ENCODE data around the gene ANKMY1. TPM values are rescaled to one million over a fixed set of nuclear protein-coding genes. Genes with fewer than 3 reads are reported as not detected.

ANKMY1 gene
- total RNA-seq, 1 donor from 2014 or later: 28.5 TPM

GRCh38 chr2:240460781-240461431, 96.9 kb downstream of the ANKMY1 start:
- no peaks in the 10 kb centered on the region for H3K9me3 Mint-ChIP-seq (ENCODE audit: unreplicated experiment)
- DNase-seq (ENCODE audit: extremely low spot score, unreplicated experiment): no peak

DNA sequence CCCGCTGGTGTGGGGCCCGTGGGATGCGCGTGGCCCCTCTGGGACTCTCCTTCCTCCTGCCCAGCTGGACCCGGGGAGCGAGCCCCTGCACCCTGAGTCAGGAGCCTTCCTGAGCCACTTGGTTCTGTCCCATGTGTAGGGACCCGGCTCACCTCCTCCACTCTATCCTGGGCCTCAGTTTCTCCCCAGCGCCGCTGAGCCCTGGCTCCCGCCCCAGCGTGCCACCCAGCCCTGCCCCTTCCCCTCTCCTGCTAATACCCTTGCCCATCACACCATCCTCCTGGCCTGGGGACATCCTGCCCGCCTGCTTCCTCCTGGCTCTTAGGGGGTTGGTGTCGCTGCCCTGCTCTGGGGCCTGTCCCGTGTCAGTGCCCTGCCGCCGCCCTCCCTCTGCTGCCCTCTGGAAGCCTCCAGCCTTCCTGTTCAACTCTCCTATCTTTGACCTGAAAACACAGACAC, 97.5 kb downstream of the ANKMY1 start:
- Mint-ChIP-seq H3K9me3 (ENCODE audit: unreplicated experiment) (no peaks in the 10 kb centered on the region), H3K27ac (ENCODE audit: unreplicated experiment) (no peak overlapping the region), H3K36me3 (ENCODE audit: unreplicated experiment) (no peaks in the 10 kb centered on the region), H3K27me3 (ENCODE audit: unreplicated experiment) (no peaks in the 10 kb centered on the region), H3K4me1 (ENCODE audit: unreplicated experiment) (peaks cover 17% of the 10 kb centered on the region), H3K4me3 (ENCODE audit: unreplicated experiment) (no peak overlapping the region)
- no peak for DNase-seq (ENCODE audit: extremely low spot score, unreplicated experiment)
- TF ChIP-seq, protein P1, sequence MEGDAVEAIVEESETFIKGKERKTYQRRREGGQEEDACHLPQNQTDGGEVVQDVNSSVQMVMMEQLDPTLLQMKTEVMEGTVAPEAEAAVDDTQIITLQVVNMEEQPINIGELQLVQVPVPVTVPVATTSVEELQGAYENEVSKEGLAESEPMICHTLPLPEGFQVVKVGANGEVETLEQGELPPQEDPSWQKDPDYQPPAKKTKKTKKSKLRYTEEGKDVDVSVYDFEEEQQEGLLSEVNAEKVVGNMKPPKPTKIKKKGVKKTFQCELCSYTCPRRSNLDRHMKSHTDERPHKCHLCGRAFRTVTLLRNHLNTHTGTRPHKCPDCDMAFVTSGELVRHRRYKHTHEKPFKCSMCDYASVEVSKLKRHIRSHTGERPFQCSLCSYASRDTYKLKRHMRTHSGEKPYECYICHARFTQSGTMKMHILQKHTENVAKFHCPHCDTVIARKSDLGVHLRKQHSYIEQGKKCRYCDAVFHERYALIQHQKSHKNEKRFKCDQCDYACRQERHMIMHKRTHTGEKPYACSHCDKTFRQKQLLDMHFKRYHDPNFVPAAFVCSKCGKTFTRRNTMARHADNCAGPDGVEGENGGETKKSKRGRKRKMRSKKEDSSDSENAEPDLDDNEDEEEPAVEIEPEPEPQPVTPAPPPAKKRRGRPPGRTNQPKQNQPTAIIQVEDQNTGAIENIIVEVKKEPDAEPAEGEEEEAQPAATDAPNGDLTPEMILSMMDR (IDR thresholded peaks at IDR 0.05): no peak

More at GRCh38 chr2:240460781-240461431, 96.9 kb downstream of the ANKMY1 start:
- H3K36me3 Mint-ChIP-seq (ENCODE audit: unreplicated experiment): no peaks in the 10 kb centered on the region
- H3K27me3 Mint-ChIP-seq (ENCODE audit: unreplicated experiment): no peaks in the 10 kb centered on the region
- TF ChIP-seq, protein P1 (IDR thresholded peaks at IDR 0.05): no peak
- H3K4me1 Mint-ChIP-seq (ENCODE audit: unreplicated experiment): peaks cover 13% of the 10 kb centered on the region
- H3K4me3 Mint-ChIP-seq (ENCODE audit: unreplicated experiment): no peak overlapping the region
- H3K27ac Mint-ChIP-seq (ENCODE audit: unreplicated experiment): no peak overlapping the region

DNA sequence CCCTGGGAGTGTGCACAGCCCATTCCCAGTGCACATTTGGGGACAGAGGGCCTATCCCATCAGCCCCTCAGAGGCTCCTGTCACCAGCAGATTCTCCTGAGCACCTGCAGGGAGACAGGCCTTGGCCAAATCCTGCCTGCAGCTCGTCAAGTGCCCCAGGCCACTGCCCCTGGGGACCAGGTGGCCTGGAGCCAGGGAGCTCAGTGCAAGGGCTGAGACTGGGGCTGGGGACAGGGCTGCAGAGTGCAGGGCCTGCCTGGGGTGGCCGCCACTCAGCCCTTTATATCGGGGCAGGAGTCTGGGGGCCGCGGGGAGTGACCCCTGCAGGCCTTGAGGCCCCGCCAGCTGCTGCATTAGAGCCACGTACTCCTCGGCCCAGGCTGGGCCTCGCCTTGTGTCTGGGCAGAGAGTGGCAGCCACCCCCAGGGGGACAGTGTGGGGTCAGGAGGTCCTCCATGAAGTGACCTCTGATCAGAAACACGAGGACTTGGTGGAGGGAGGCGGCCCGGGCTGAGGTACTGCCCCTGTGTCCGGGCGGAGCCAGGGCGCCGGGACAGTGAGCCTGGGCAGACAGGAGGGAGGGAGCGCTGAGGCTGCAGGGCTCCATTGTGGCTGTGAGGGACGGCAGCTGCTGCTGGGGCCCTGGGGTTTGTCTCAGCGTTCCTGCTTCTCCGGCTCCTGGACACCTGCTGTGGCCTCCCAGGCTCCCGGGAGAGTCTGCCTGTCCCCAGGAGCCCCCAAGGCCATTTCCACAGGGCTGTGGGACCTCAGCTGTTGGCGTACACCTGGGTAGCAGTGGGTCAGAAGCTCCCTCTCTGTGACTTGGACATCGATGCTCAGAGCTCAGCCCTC, 98.2 kb downstream of the ANKMY1 start:
- Mint-ChIP-seq H3K36me3 (ENCODE audit: unreplicated experiment) (no peaks in the 10 kb centered on the region), H3K9me3 (ENCODE audit: unreplicated experiment) (no peaks in the 10 kb centered on the region), H3K27ac (ENCODE audit: unreplicated experiment) (no peak overlapping the region), H3K27me3 (ENCODE audit: unreplicated experiment) (no peaks in the 10 kb centered on the region), H3K4me3 (ENCODE audit: unreplicated experiment) (no peak overlapping the region), H3K4me1 (ENCODE audit: unreplicated experiment) (peaks cover 22% of the 10 kb centered on the region)
- TF ChIP-seq, protein P1 (IDR thresholded peaks at IDR 0.05): no peak
- no peak for DNase-seq (ENCODE audit: extremely low spot score, unreplicated experiment)

DNA sequence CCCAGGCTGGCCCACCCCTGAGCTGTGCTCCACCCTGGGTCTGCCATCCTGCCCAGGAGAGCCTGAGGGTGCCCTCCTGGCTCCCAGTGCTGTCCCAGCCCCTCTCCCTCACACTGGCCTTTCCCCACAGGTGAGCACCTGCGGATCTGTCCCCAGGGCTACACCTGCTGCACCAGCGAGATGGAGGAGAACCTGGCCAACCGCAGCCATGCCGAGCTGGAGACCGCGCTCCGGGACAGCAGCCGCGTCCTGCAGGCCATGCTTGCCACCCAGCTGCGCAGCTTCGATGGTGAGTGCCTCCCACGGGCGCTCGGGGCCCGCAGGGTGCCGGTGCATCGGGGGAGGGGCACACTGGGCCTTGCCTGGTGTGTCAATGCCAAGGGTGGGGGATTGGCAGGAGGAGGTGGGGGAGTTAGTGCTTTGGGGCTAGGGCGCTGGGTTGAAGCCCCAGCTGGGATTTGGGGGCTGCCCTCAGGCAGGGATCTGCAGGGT, 98.8 kb downstream of the ANKMY1 start:
- Mint-ChIP-seq H3K36me3 (ENCODE audit: unreplicated experiment) (no peaks in the 10 kb centered on the region), H3K27me3 (ENCODE audit: unreplicated experiment) (no peaks in the 10 kb centered on the region), H3K9me3 (ENCODE audit: unreplicated experiment) (no peaks in the 10 kb centered on the region), H3K4me3 (ENCODE audit: unreplicated experiment) (no peak overlapping the region), H3K27ac (ENCODE audit: unreplicated experiment) (no peak overlapping the region), H3K4me1 (ENCODE audit: unreplicated experiment) (peaks cover 29% of the 10 kb centered on the region)
- TF ChIP-seq, protein P1 (IDR thresholded peaks at IDR 0.05): no peak
- DNase-seq (ENCODE audit: extremely low spot score, unreplicated experiment): no peak

All from osteocyte (in vitro differentiated cells).